ENCODE data around the gene CDKAL1.

CDKAL1 gene

DNA sequence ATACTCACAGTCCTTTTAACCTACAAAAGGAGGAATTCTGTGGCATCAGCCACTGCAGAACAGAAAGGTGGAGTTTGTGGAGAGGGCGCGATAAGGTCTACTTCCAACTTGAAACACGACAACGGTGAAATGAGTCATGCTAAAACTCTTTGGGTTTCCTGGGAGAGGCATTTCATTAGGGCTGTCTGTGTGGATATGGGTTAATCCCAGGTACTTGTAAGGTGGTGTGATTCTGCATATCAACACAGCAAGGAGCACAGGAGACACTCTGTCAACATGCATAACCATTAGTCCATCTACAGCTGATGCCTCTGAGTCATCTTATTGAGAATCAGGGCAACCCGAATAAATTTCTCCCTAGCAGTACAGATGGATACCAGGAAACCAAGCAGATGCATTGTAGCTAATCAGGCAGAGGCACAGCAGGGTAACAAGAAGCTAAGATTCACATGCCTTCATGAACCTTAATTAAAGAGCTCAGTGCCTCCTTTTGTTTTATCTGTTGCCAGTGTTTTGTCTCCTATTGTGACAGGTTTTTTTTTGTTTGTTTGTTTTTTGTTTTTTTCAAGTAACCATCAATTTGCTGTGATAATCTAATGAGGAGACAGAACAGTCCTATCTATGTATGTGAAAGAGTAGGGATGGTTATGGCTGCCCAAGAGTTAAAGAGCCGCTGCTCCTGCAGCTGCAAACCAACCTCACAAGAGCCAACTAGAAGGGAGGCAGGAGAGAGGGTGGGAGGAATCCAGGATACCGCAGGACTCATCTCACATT is 743.5 kb downstream of the CDKAL1 start:
- no peaks in the 10 kb centered on the region for H3K4me1 ChIP-seq (ENCODE audit: control insufficient read depth, insufficient read depth, low read length, unreplicated experiment)
- H3K4me3 ChIP-seq (ENCODE audit: low read depth, low read length): no peak overlapping the region
- no peaks in the 10 kb centered on the region for H3K79me2 ChIP-seq (ENCODE audit: control insufficient read depth, insufficient read depth, low read length, unreplicated experiment)
- H3K27me3 ChIP-seq (ENCODE audit: insufficient read depth, low read length): no peaks in the 10 kb centered on the region
- no peaks in the 10 kb centered on the region for H3K36me3 ChIP-seq (ENCODE audit: insufficient read depth, low read length)
- no peak overlapping the region for H2AFZ ChIP-seq (ENCODE audit: low read length, unreplicated experiment)
- no peak overlapping the region for H3K27ac ChIP-seq (ENCODE audit: low read depth, low read length)

DNA sequence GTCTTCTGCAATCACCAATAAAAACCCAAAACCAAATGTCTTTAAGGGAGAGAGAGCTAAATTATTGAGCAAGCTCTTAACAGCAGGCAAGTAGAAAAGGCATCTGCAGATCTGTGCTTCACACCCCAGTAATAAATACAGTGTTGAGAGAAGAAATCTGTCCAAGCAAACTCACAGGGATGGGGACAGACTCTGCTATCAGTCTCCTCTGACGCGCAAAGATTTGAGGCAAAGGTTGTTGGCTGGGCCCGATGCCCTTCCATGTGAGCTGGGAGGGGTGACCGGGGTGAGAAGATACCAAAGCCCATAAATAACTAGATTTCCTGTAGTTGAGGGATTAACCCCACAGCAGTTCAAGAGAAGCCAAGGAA is 744.1 kb downstream of the CDKAL1 start:
- Histone ChIP-seq H3K79me2 (ENCODE audit: control insufficient read depth, insufficient read depth, low read length, unreplicated experiment) (no peaks in the 10 kb centered on the region), H3K4me3 (ENCODE audit: low read depth, low read length) (no peak overlapping the region), H2AFZ (ENCODE audit: low read length, unreplicated experiment) (no peak overlapping the region), H3K27ac (ENCODE audit: low read depth, low read length) (no peak overlapping the region), H3K36me3 (ENCODE audit: insufficient read depth, low read length) (no peaks in the 10 kb centered on the region), H3K27me3 (ENCODE audit: insufficient read depth, low read length) (no peaks in the 10 kb centered on the region), H3K4me1 (ENCODE audit: control insufficient read depth, insufficient read depth, low read length, unreplicated experiment) (no peaks in the 10 kb centered on the region)

DNA sequence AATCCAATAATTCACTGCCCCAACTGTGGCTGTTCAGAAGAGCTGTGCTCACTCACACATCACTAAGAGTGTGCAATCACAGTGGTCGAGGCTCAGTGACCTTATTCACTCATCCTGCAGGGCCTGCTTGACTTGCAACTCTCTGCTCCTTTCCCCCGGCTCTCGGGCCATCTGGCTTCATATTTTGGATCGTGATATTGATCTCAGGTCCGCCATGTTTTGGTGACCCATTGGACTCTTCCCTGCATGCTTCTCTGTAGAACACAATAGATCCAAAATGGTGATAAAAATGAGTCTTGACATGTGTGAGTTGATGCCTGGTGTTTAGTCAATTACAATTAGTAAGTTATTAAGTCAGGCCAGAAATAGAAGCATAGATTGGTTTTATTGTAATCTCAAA is 745.4 kb downstream of the CDKAL1 start:
- Histone ChIP-seq H3K27me3 (ENCODE audit: insufficient read depth, low read length) (no peaks in the 10 kb centered on the region), H3K79me2 (ENCODE audit: control insufficient read depth, insufficient read depth, low read length, unreplicated experiment) (no peaks in the 10 kb centered on the region), H3K27ac (ENCODE audit: low read depth, low read length) (no peak overlapping the region), H2AFZ (ENCODE audit: low read length, unreplicated experiment) (no peak overlapping the region), H3K4me3 (ENCODE audit: low read depth, low read length) (no peak overlapping the region), H3K4me1 (ENCODE audit: control insufficient read depth, insufficient read depth, low read length, unreplicated experiment) (no peaks in the 10 kb centered on the region), H3K36me3 (ENCODE audit: insufficient read depth, low read length) (no peaks in the 10 kb centered on the region)

GRCh38 chr6:21281366-21281765 is 747.1 kb downstream of the CDKAL1 start:
- Histone ChIP-seq H2AFZ (ENCODE audit: low read length, unreplicated experiment) (no peak overlapping the region), H3K27ac (ENCODE audit: low read depth, low read length) (no peak overlapping the region), H3K36me3 (ENCODE audit: insufficient read depth, low read length) (no peaks in the 10 kb centered on the region), H3K79me2 (ENCODE audit: control insufficient read depth, insufficient read depth, low read length, unreplicated experiment) (no peaks in the 10 kb centered on the region), H3K4me1 (ENCODE audit: control insufficient read depth, insufficient read depth, low read length, unreplicated experiment) (no peaks in the 10 kb centered on the region), H3K27me3 (ENCODE audit: insufficient read depth, low read length) (peaks cover 4% of the 10 kb centered on the region; the same call in 1 of the 2 replicates), H3K4me3 (ENCODE audit: low read depth, low read length) (no peak overlapping the region)

All from ACC112 (cell line).